CD4-positive, alpha-beta T cell treated with Interferon alpha-2 for 1 hour (primary cell): ENCODE data around the gene MZT2A.
"Not testable (repeated sequence)": the region's sequence is repeated elsewhere in the genome, so short reads cannot be mapped to it uniquely, and the experiment has no call there.

ENCODE experiments used
- DNase-seq, 2 donors: peaks; one replicate each; pipeline ENCODE4 v3.0.0-alpha.2; 2020 to 2022

MZT2A gene

GRCh38 chr2:131492015-131492417, at the start of gene MZT2A:
Gene MZT2A, minus strand, starts transcription at chr2:131492397. Its CDS starts 21 bp downstream, at chr2:131492376.
- DNase-seq = not testable (repeated sequence)

- not testable (repeated sequence) for DNase-seq
These were observed 46.7 kb upstream of the MZT2A start for GRCh38 chr2:131538856-131539255.

- not testable (repeated sequence) for DNase-seq
These were observed 44.6 kb upstream of the MZT2A start for GRCh38 chr2:131536841-131537240.

GRCh38 chr2:131535951-131536826, 44.0 kb upstream of the MZT2A start:
- DNase-seq = not testable (repeated sequence)

GRCh38 chr2:131535526-131535925, 43.3 kb upstream of the MZT2A start:
- DNase-seq = no peak

GRCh38 chr2:131534965-131535364, 42.8 kb upstream of the MZT2A start:
- not testable (repeated sequence) for DNase-seq

GRCh38 chr2:131534317-131534672, 42.1 kb upstream of the MZT2A start:
- DNase-seq = not testable (repeated sequence)

GRCh38 chr2:131533609-131534316, 41.6 kb upstream of the MZT2A start:
- not testable (repeated sequence) for DNase-seq

- not testable (repeated sequence) for DNase-seq
These were observed 40.8 kb upstream of the MZT2A start for GRCh38 chr2:131532723-131533608.

- DNase-seq = not testable (repeated sequence)
These were observed 39.5 kb upstream of the MZT2A start for GRCh38 chr2:131531547-131532185.

GRCh38 chr2:131530626-131531344, 38.6 kb upstream of the MZT2A start:
- not testable (repeated sequence) for DNase-seq

- DNase-seq = not testable (repeated sequence)
These were observed 37.8 kb upstream of the MZT2A start for GRCh38 chr2:131529864-131530445.

- DNase-seq = not testable (repeated sequence)
These were observed 37.0 kb upstream of the MZT2A start for GRCh38 chr2:131528981-131529863.

- peak; percentile 84 to 86 for DNase-seq
These were observed 35.2 kb upstream of the MZT2A start, which contains the start of gene CCDC74A for GRCh38 chr2:131527131-131528001. Gene CCDC74A, plus strand, starts transcription at chr2:131527888. Its CDS starts 83 bp downstream, at chr2:131527971.

- not testable (repeated sequence) for DNase-seq
These were observed 33.1 kb upstream of the MZT2A start for GRCh38 chr2:131525256-131525655.

GRCh38 chr2:131521961-131522781, 30.0 kb upstream of the MZT2A start:
- DNase-seq = no peak

- not testable (repeated sequence) for DNase-seq
These were observed 29.3 kb upstream of the MZT2A start for GRCh38 chr2:131521524-131521923.

- DNase-seq = no peak
These were observed 28.3 kb upstream of the MZT2A start for GRCh38 chr2:131520526-131520925.
